CD4-positive, alpha-beta T cell treated with Interleukin-15 for 1 hour (primary cell): ENCODE data around the gene KLHL2.
"Not testable (repeated sequence)": the region's sequence is repeated elsewhere in the genome, so short reads cannot be mapped to it uniquely, and the experiment has no call there.

ENCODE experiments used
- DNase-seq: peaks from one replicate; pipeline ENCODE4 v3.0.0-alpha.2; 2020

Gene KLHL2

GRCh38 chr4:165234766-165235165 is 27.4 kb downstream of the KLHL2 start:
- no peak for DNase-seq

- DNase-seq = not testable (repeated sequence)
Measured at GRCh38 chr4:165236852-165237251, 29.5 kb downstream of the KLHL2 start.

DNA sequence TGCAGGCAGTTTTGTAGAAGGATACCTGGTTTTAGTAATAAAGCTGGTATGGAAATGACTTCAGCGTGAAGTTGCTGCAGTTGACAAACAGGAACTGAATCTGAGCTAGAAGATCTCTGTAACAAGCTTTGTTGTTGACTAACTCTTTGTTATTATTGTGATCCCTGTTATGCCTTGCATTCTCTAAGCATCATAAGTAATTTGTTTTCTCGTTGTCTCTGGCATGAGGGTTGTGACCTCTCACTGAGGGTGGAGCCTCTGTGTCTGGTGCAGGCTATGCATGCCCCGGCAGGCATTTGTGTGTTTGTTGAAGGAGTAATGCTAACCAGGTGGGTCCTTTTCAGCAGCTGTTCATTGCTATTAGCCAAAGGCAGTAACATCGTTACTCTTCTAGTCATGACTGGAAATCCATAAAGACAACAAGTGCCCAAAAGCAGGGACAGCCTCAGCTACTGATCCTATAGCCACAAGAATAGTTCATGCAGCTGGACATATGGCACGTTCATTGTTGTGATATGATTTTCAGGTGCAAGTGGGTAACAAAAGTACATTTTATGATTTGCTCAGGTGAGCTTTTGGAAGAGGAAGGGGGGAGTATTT is 30.8 kb downstream of the KLHL2 start:
- DNase-seq = not testable (repeated sequence)

GRCh38 chr4:165240761-165241160 is 33.4 kb downstream of the KLHL2 start:
- not testable (repeated sequence) for DNase-seq

- DNase-seq = not testable (repeated sequence)
Measured at GRCh38 chr4:165244148-165244547, 36.8 kb downstream of the KLHL2 start.

DNA sequence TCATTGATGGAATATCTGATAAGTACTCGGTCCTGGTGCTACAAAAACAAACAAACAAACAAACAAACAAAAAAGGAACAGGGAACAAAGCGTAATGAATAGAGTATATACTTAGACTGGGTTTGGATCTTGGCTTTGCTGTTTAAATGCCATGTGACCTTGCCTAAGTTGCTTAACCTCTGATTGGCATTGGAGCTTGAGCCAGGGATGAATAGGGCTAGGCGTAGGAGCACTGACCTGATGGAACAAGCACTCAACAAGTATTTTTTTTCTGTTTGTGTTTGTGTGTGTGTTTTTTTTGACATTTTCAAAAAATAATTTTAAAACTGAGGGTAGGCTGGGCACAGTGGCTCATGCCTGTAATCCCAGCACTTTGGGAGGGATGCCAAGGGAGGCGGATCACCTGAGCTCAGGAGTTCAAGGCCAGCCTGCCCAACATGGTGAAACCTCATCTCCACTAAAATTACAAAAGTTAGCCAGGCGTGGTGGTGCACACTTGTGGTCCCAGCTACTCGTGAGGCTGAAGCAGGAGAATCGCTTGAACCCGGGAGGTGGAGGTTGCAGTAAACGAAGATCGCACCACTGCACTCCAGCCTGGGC is 37.3 kb downstream of the KLHL2 start:
- not testable (repeated sequence) for DNase-seq

GRCh38 chr4:165248102-165248501 is 40.7 kb downstream of the KLHL2 start:
- DNase-seq = no peak

DNA sequence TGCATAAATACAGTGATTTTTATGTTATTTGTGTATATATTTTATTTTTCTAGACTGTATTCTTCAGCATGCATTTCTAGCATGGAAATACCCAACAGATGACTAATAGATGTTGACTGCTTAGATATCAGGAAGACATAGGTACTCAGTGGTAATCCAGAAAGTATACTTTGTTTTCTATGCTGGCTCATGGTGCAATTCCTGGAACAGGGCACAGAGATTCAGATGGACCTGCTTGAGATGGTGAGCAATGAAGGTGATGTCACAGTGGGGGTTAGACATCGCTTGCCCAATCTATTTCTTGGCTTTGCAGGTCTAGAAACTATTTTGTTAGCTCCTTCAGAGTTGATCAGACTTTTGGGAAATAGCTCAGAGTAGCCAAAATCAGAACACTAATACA is 41.5 kb downstream of the KLHL2 start:
- DNase-seq = not testable (repeated sequence)

- not testable (repeated sequence) for DNase-seq
Measured at GRCh38 chr4:165254771-165255170, 47.4 kb downstream of the KLHL2 start.

DNA sequence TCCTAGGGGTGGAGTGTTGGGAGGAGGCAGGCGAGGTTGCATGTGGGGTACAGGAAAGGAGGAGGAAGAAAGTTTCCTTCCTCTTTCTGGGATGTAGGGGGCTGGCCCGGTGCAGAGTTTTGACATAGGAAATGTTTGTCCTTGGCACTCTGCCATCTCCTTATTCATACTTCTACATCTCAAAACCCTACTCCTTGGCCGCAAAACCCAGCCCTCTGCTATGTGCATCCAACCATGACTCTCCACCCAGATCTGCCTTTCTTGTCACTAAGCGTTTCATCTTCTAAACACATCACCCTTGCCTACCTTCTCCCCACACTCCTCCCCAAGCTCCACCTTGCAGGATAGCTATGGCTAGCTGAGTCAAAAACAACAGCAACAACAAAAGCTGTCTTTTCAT is 48.1 kb downstream of the KLHL2 start:
- peak; percentile 71 for DNase-seq

- peak; percentile 40 for DNase-seq
Measured at GRCh38 chr4:165256074-165256659, 48.8 kb downstream of the KLHL2 start.

- DNase-seq = not testable (repeated sequence)
Measured at GRCh38 chr4:165259776-165260175, 52.4 kb downstream of the KLHL2 start.

- not testable (repeated sequence) for DNase-seq
Measured at GRCh38 chr4:165262306-165262705, 54.9 kb downstream of the KLHL2 start.

- DNase-seq = not testable (repeated sequence)
Measured at GRCh38 chr4:165263466-165263865, 56.1 kb downstream of the KLHL2 start.

DNA sequence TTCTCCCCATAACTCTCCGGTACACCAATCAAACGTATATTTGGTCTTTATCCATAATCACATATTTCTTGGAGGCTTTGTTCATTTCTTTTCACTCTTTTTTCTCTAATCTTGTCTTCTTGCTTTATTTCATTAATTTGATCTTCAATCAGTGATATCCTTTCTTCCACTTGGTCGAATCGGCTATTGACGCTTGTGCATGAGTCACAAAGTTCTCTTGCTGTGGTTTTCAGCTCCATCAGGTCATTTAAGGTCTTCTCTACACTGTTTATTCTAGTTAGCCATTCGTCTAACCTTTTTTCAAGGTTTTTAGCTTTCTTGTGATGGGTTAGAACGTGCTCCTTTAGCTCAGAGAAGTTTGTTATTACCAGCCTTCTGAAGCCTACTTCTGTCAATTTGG is 62.6 kb downstream of the KLHL2 start:
- DNase-seq = not testable (repeated sequence)

- DNase-seq = not testable (repeated sequence)
Measured at GRCh38 chr4:165273443-165273842, 66.1 kb downstream of the KLHL2 start.

DNA sequence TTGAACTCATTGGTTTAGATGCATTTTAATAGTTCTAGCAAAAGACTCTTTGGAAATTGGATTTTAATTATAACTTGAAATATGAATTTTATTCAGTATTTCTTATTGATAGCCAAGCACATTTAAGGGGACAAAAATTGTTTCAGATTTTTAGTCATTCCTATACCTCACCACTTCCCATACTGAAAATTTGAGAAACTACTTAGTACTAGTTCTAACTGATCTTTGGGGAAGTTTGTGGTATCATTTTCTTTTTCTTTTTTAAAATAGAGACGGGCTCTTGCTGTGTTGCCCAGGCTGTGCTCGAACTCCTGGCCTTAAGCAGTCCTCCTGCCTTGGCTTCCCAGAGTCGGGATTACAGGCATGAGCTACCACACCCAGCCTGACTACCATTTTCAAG is 68.0 kb downstream of the KLHL2 start:
- not testable (repeated sequence) for DNase-seq

DNA sequence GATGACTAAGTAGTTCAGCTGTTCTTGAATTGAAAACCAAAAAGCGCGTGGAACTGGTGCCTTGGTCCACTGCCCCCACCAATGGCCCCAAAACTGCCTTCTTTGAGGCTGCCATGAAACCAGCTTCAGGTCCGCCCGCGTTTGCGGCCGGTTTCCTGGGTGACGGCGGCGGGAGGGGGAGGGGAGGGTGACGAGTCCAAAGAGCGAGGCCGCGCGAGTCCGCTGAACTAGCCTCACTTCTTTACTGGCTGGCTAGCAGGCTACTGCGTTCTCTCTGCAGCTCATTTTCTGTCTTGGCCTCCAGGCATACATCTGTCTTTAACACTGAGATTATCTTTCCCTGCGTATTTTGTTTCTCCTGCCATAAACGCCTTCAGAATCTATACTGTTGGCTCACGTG is 72.2 kb downstream of the KLHL2 start:
- not testable (repeated sequence) for DNase-seq

DNA sequence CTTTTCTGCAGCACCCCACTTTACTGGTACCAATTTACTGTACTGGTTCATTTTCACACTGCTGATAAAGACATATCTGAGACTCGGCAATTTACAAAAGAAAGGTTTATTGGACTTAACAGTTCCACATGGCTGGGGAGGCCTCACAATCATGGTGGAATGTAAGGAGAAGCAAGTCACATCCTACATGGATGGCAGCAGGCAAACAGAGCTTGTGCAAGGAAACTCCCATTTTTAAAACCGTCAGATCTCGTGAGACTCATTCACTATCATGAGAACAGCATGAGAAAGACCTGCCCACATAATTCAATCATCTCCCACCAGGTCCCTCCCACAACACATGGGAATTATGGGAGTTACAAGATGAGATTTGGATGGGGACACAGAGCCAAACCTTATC is 77.3 kb downstream of the KLHL2 start:
- DNase-seq = not testable (repeated sequence)

DNA sequence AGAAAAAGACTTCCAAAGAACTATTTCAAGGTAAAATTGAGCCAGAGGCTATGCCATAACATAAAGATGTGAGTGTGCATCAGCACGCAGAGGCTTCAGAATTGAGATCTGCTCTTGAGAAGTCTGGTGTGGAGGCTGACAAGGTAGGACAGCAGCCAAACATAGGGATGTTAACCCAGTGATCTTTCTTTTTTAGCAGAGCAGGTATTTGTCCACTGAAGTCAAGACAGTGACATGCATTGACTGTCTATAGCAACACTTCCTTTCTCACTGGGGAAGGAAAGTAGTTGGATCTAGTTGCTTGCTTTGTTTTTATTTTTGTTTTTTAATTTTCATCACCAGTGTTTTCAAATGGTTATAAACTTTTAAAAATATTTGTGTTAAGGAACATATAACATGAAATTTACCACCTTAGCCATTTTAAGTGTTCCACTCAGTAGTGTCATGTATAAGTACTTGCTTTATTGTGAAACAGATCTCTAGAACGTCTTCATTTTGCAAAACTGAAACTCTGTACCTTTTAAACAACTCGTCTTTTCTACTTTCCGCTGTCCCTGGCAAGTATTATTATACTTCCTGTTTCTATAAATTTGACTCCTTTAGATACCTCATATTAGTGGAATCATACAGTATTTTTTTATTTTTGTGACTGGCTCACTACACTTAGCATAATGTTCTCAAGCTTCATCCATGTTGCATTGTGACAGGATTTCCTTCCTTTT is 79.4 kb downstream of the KLHL2 start:
- DNase-seq = not testable (repeated sequence)

GRCh38 chr4:165288226-165288625 is 80.9 kb downstream of the KLHL2 start:
- DNase-seq = no peak

- no peak for DNase-seq
Measured at GRCh38 chr4:165288639-165289422, 81.5 kb downstream of the KLHL2 start.

- no peak for DNase-seq
Measured at GRCh38 chr4:165289423-165289785, 82.0 kb downstream of the KLHL2 start.
